HEK293 (cell line): Measurements from ENCODE around the gene VPS26B.
A peak's percentile ranks its signal among the peaks of the same experiment; 100 is the strongest.

Experiments used
- KLF1 ChIP-seq: fragments of 450-650 bp; formaldehyde crosslinking; IDR thresholded peaks from 2 replicates; pipeline ENCODE4 v1.5.1; 2016; ENCODE audit warnings: missing biosample characterization, missing genetic modification characterization
- SALL2 ChIP-seq: fragments of 450-650 bp; formaldehyde crosslinking; IDR thresholded peaks from 2 replicates; pipeline ENCODE4 v1.5.0; 2017; ENCODE audit warnings: missing biosample characterization, mild to moderate bottlenecking, missing genetic modification characterization, borderline replicate concordance
- SCRT1 ChIP-seq: fragments of 450-650 bp; formaldehyde crosslinking; IDR thresholded peaks from 2 replicates; pipeline ENCODE4 v1.5.1; 2016; ENCODE audit warnings: missing biosample characterization, missing genetic modification characterization, borderline replicate concordance
- SCRT2 ChIP-seq: fragments of 450-650 bp; formaldehyde crosslinking; IDR thresholded peaks from 2 replicates; pipeline ENCODE4 v1.5.1; 2016; ENCODE audit warnings: missing biosample characterization, missing genetic modification characterization
- ZBTB26 ChIP-seq: fragments of 450-650 bp; formaldehyde crosslinking; optimal IDR thresholded peaks from 2 replicates; pipeline ENCODE3; 2016; ENCODE audit warnings: missing biosample characterization, mild to moderate bottlenecking, missing genetic modification characterization
- ZBTB8A ChIP-seq: fragments of 450-650 bp; formaldehyde crosslinking; IDR thresholded peaks from 2 replicates; pipeline ENCODE4 v1.5.1; 2016; ENCODE audit warnings: missing biosample characterization, missing genetic modification characterization
- ZFP37 ChIP-seq: fragments of 450-650 bp; formaldehyde crosslinking; IDR thresholded peaks from 2 replicates; pipeline ENCODE4 v1.5.1; 2016; ENCODE audit warnings: missing biosample characterization, missing genetic modification characterization
- ZNF121 ChIP-seq: fragments of 450-650 bp; formaldehyde crosslinking; IDR thresholded peaks from 2 replicates; pipeline ENCODE4 v1.5.1; 2016; ENCODE audit warnings: missing biosample characterization, missing genetic modification characterization
- ZNF138 ChIP-seq: fragments of 450-650 bp; formaldehyde crosslinking; IDR thresholded peaks from 2 replicates; pipeline ENCODE4 v1.5.1; 2016; ENCODE audit warnings: missing biosample characterization, missing genetic modification characterization, borderline replicate concordance
- ZNF155 ChIP-seq: fragments of 450-650 bp; formaldehyde crosslinking; IDR thresholded peaks from 2 replicates; pipeline ENCODE4 v1.5.1; 2016; ENCODE audit warnings: missing biosample characterization, missing genetic modification characterization
- ZNF19 ChIP-seq: fragments of 450-650 bp; formaldehyde crosslinking; IDR thresholded peaks from 2 replicates; pipeline ENCODE4; 2016; ENCODE audit warnings: missing biosample characterization, missing genetic modification characterization, low read depth
- ZNF221 ChIP-seq: fragments of 450-650 bp; formaldehyde crosslinking; IDR thresholded peaks from 2 replicates; pipeline ENCODE4 v1.5.1; 2017; ENCODE audit warnings: missing biosample characterization, missing genetic modification characterization, borderline replicate concordance
- ZNF423 ChIP-seq: fragments of 450-650 bp; formaldehyde crosslinking; IDR thresholded peaks from 2 replicates; pipeline ENCODE4 v1.5.1; 2016; ENCODE audit warnings: missing biosample characterization, missing genetic modification characterization
- ZNF473 ChIP-seq: fragments of 450-650 bp; formaldehyde crosslinking; IDR thresholded peaks from 2 replicates; pipeline ENCODE4 v1.5.1; 2017; ENCODE audit warnings: missing biosample characterization, missing genetic modification characterization
- ZNF501 ChIP-seq: fragments of 450-650 bp; formaldehyde crosslinking; IDR thresholded peaks from 2 replicates; pipeline ENCODE4 v1.5.1; 2016; ENCODE audit warnings: missing biosample characterization, missing genetic modification characterization
- ZNF510 ChIP-seq: fragments of 450-650 bp; formaldehyde crosslinking; IDR thresholded peaks from 2 replicates; pipeline ENCODE4 v1.5.1; 2018; ENCODE audit warnings: mild to moderate bottlenecking, missing genetic modification characterization, missing biosample characterization; ENCODE audit not compliant: insufficient replicate concordance
- ZNF514 ChIP-seq: fragments of 450-650 bp; formaldehyde crosslinking; IDR thresholded peaks from 2 replicates; pipeline ENCODE4 v1.5.1; 2016; ENCODE audit warnings: missing biosample characterization, missing genetic modification characterization
- ZNF518A ChIP-seq: fragments of 450-650 bp; formaldehyde crosslinking; conservative IDR thresholded peaks from 2 replicates; pipeline ENCODE4 v1.5.1; 2016; ENCODE audit warnings: low read depth, missing biosample characterization, missing genetic modification characterization
- ZNF529 ChIP-seq: fragments of 450-650 bp; formaldehyde crosslinking; IDR thresholded peaks from 2 replicates; pipeline ENCODE4 v1.5.1; 2017; ENCODE audit warnings: missing genetic modification characterization, missing biosample characterization; ENCODE audit not compliant: insufficient replicate concordance
- ZNF548 ChIP-seq: fragments of 450-650 bp; formaldehyde crosslinking; IDR thresholded peaks from 2 replicates; pipeline ENCODE4 v1.5.1; 2016; ENCODE audit warnings: missing biosample characterization, missing genetic modification characterization
- ZNF549 ChIP-seq: fragments of 450-650 bp; IDR thresholded peaks from 2 replicates; pipeline ENCODE4 v1.5.1; 2018; ENCODE audit warnings: missing biosample characterization, missing genetic modification characterization, mild to moderate bottlenecking, inconsistent platforms, moderate library complexity
- ZNF707 ChIP-seq: fragments of 450-650 bp; formaldehyde crosslinking; IDR thresholded peaks from 2 replicates; pipeline ENCODE4 v1.5.1; 2016; ENCODE audit warnings: missing biosample characterization, missing genetic modification characterization
- ZNF785 ChIP-seq: fragments of 450-650 bp; formaldehyde crosslinking; IDR thresholded peaks from 2 replicates; pipeline ENCODE4 v1.5.1; 2016; ENCODE audit warnings: missing biosample characterization, missing genetic modification characterization
- ZNF830 ChIP-seq: fragments of 450-650 bp; IDR thresholded peaks from 2 replicates; pipeline ENCODE4 v1.5.0; 2018; ENCODE audit warnings: missing biosample characterization, missing genetic modification characterization, low read depth, mild to moderate bottlenecking, moderate library complexity
- TF ChIP-seq, protein P1 (sequence below): fragments of 450-650 bp; formaldehyde crosslinking; IDR thresholded peaks from 2 replicates; pipeline ENCODE4 v1.5.1; 2016; ENCODE audit warnings: missing biosample characterization, missing genetic modification characterization
- TF ChIP-seq, protein P2 (sequence below): fragments of 450-650 bp; formaldehyde crosslinking; IDR thresholded peaks from 2 replicates; pipeline ENCODE4 v1.5.1; 2016; ENCODE audit warnings: missing biosample characterization, missing genetic modification characterization
- TF ChIP-seq, protein P3 (sequence below): sonication (generic); formaldehyde crosslinking; IDR thresholded peaks from 2 replicates; pipeline ENCODE4 v1.8.1; 2022; ENCODE audit warnings: mild to moderate bottlenecking, moderate library complexity, missing genetic modification reagents

VPS26B gene

GRCh38 chr11:134224710-134225664 is 516 bp downstream of the VPS26B start (continued):
- TF ChIP-seq ZNF19 (tag by site-specific recombination) = no peak
- peak; percentile 70 for TF ChIP-seq KLF1
- no peak for TF ChIP-seq ZNF138 (tag by site-specific recombination)
- TF ChIP-seq, protein P1, sequence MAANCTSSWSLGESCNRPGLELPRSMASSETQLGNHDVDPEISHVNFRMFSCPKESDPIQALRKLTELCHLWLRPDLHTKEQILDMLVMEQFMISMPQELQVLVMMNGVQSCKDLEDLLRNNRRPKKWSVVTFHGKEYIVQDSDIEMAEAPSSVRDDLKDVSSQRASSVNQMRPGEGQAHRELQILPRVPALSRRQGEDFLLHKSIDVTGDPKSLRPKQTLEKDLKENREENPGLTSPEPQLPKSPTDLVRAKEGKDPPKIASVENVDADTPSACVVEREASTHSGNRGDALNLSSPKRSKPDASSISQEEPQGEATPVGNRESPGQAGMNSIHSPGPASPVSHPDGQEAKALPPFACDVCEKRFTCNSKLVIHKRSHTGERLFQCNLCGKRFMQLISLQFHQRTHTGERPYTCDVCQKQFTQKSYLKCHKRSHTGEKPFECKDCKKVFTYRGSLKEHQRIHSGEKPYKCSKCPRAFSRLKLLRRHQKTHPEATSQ (tag by site-specific recombination) = no peak
- TF ChIP-seq ZNF121 (tag by site-specific recombination) = 0 out of 2 replicates have a peak, but pooled peaks have one; percentile 9
- no peak for TF ChIP-seq ZNF510 (tag by site-specific recombination)
- no peak for TF ChIP-seq ZNF514 (tag by site-specific recombination)
- TF ChIP-seq, protein P2, sequence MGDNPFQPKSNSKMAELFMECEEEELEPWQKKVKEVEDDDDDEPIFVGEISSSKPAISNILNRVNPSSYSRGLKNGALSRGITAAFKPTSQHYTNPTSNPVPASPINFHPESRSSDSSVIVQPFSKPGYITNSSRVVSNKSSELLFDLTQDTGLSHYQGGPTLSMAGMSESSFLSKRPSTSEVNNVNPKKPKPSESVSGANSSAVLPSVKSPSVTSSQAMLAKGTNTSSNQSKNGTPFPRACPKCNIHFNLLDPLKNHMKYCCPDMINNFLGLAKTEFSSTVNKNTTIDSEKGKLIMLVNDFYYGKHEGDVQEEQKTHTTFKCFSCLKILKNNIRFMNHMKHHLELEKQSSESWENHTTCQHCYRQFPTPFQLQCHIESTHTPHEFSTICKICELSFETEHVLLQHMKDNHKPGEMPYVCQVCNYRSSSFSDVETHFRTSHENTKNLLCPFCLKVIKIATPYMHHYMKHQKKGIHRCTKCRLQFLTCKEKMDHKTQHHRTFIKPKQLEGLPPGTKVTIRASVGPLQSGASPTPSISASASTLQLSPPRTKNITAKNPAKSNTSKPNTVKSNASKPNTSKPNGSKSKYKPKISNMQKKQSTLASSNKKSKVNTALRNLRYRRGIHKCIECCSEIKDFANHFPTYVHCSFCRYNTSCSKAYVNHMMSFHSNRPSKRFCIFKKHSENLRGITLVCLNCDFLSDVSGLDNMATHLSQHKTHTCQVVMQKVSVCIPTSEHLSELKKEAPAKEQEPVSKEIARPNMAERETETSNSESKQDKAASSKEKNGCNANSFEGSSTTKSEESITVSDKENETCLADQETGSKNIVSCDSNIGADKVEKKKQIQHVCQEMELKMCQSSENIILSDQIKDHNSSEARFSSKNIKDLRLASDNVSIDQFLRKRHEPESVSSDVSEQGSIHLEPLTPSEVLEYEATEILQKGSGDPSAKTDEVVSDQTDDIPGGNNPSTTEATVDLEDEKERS (tag by site-specific recombination) = no peak
- TF ChIP-seq ZNF785 (tag by site-specific recombination) = no peak
- TF ChIP-seq ZBTB26 (tag by site-specific recombination) = peak; percentile 38
- TF ChIP-seq ZNF155 = no peak
- no peak for TF ChIP-seq ZNF529 (tag by site-specific recombination)
- peak; percentile 66 for TF ChIP-seq ZNF423 (tag by site-specific recombination)
- TF ChIP-seq SALL2 (tag by site-specific recombination) = no peak
- TF ChIP-seq ZBTB8A (tag by site-specific recombination) = 0 out of 2 replicates have a peak, but pooled peaks have one; percentile 8
- TF ChIP-seq SCRT1 (tag by site-specific recombination) = no peak
- no peak for TF ChIP-seq ZNF473
- peak; percentile 47; the same call in 1 of the 2 replicates for TF ChIP-seq ZNF501 (tag by site-specific recombination)
- TF ChIP-seq, protein P3, sequence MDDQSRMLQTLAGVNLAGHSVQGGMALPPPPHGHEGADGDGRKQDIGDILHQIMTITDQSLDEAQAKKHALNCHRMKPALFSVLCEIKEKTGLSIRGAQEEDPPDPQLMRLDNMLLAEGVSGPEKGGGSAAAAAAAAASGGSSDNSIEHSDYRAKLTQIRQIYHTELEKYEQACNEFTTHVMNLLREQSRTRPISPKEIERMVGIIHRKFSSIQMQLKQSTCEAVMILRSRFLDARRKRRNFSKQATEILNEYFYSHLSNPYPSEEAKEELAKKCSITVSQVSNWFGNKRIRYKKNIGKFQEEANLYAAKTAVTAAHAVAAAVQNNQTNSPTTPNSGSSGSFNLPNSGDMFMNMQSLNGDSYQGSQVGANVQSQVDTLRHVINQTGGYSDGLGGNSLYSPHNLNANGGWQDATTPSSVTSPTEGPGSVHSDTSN (CRISPR knock-in tag) = 0 out of 2 replicates have a peak, but pooled peaks have one; percentile 23
- no peak for TF ChIP-seq ZNF221 (tag by site-specific recombination)
- TF ChIP-seq ZFP37 (tag by site-specific recombination) = no peak
- TF ChIP-seq SCRT2 (tag by site-specific recombination) = peak; percentile 58
- TF ChIP-seq ZNF549 (tag by site-specific recombination) = no peak
- TF ChIP-seq ZNF830 = no peak
- TF ChIP-seq ZNF707 (tag by site-specific recombination) = no peak
- TF ChIP-seq ZNF518A (tag by site-specific recombination) = no peak
- TF ChIP-seq ZNF548 (tag by site-specific recombination) = no peak
